Stimulated activated naive B cell treated with anti-CD40 and anti-IgM and Interleukin-4, amounts not matched to agents 10 μg/mL and 1 μg/mL and 100 μg/mL, for 72 hours (primary cell): ENCODE results near the gene TXNRD3.

Experiments used
- ATAC-seq, 2 donors: fragments of 150-1000 bp; cut with Tn5 transposase; replicated peaks; 2 replicates each; pipeline ENCODE4 v1.10.0; 2021; ENCODE audit warnings: moderate library complexity in 1 of 2
- DNase-seq: peaks from one replicate; pipeline ENCODE4 v3.0.0; 2021
- H3K27ac Mint-ChIP-seq: one replicate; pipeline ENCODE4 v1.8.0; 2022; ENCODE audit warnings: mild to moderate bottlenecking, mixed read lengths
- H3K27me3 Mint-ChIP-seq, 2 donors: one replicate each; pipeline ENCODE4 v1.8.0; 2022; ENCODE audit warnings: mixed read lengths in 2 of 2
- H3K36me3 Mint-ChIP-seq, 2 donors: one replicate each; pipeline ENCODE4 v1.8.0; 2022; ENCODE audit warnings: mixed read lengths in 2 of 2, mild to moderate bottlenecking in 1 of 2
- H3K4me1 Mint-ChIP-seq, 2 donors: one replicate each; pipeline ENCODE4 v1.8.0; 2022; ENCODE audit warnings: mixed read lengths in 2 of 2, mild to moderate bottlenecking in 1 of 2
- H3K4me3 Mint-ChIP-seq, 2 donors: one replicate each; pipeline ENCODE4 v1.8.0; 2022; ENCODE audit warnings: mild to moderate bottlenecking in 2 of 2, mixed read lengths in 2 of 2, moderate library complexity in 1 of 2
- H3K9me3 Mint-ChIP-seq, 2 donors: one replicate each; pipeline ENCODE4 v1.8.0; 2022; ENCODE audit warnings: mixed read lengths in 2 of 2, mild to moderate bottlenecking in 1 of 2

TXNRD3 gene

DNA sequence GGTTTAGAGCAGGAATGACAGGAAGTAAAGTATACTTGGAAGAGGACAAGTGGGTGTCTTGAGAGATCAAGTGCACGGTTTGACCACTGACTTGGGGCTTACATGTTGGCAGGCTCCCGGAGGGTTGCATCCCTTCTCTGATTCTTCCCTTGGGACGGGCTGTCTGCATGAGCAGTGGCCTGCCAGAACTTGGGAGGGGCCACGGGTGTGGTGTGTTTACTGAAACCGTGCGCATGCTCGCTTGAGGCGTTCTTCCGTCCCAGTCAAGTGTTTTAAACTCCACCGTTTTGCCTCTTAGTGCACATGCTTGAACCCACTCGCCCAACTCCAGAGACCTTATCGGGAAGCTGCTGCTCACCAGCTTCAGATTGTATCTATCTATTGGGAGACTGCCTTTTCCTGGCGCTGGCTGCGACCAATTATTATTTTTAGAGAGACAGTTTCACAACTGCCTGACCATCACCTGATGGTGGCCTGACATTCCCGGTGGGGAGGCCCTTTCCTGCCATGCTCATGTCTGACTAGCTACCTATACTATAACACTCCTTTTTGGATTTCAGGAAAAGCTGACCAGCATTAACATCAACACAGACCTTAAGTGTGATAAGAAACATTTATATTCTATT is 81.3 kb downstream of the TXNRD3 start:
- H3K9me3 Mint-ChIP-seq, result no peaks in the 10 kb centered on the region
- H3K27me3 Mint-ChIP-seq, result peaks cover 0 to 8% of the 10 kb centered on the region in 2 donors
- peaks cover 2 to 6% of the 10 kb centered on the region in 2 donors for H3K4me1 Mint-ChIP-seq
- no peak for DNase-seq
- H3K36me3 Mint-ChIP-seq, result no peaks in the 10 kb centered on the region
- no peak overlapping the region for H3K27ac Mint-ChIP-seq
- H3K4me3 Mint-ChIP-seq, result no peak overlapping the region
- no peak for ATAC-seq

DNA sequence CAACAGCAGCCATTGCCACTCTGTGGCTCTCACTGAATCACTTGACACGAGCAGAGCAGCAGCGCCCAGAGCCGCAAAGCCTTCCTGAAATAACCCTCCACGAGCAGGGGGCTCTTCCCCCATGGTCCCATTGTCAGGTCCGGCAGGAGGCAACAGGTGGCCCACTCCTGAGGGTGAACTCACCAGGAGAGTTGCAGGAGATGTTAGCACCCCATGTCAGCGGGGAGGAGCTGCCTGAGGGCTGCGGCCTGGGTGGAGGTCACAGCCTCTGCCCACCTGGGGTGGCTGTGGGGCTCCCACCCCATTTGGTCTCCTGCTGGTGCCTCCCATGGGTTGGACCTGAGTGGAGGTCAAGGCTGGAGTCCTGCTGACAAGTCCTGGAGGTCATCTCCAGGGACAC is 83.8 kb downstream of the TXNRD3 start:
- H3K36me3 Mint-ChIP-seq, result no peaks in the 10 kb centered on the region
- H3K27me3 Mint-ChIP-seq, result no peaks in the 10 kb centered on the region
- no peak overlapping the region for H3K27ac Mint-ChIP-seq
- DNase-seq (no peak), ATAC-seq (no peak)
- no peak overlapping the region for H3K4me3 Mint-ChIP-seq
- no peaks in the 10 kb centered on the region for H3K9me3 Mint-ChIP-seq
- no peaks in the 10 kb centered on the region for H3K4me1 Mint-ChIP-seq

GRCh38 chr3:126570103-126570541 is 84.8 kb downstream of the TXNRD3 start:
- ATAC-seq (no peak), DNase-seq (no peak)
- no peak overlapping the region for H3K27ac Mint-ChIP-seq
- H3K4me3 Mint-ChIP-seq, result no peak overlapping the region
- H3K9me3 Mint-ChIP-seq, result no peaks in the 10 kb centered on the region
- H3K36me3 Mint-ChIP-seq, result no peaks in the 10 kb centered on the region
- peaks cover 4 to 7% of the 10 kb centered on the region in 2 donors for H3K27me3 Mint-ChIP-seq
- no peaks in the 10 kb centered on the region for H3K4me1 Mint-ChIP-seq

DNA sequence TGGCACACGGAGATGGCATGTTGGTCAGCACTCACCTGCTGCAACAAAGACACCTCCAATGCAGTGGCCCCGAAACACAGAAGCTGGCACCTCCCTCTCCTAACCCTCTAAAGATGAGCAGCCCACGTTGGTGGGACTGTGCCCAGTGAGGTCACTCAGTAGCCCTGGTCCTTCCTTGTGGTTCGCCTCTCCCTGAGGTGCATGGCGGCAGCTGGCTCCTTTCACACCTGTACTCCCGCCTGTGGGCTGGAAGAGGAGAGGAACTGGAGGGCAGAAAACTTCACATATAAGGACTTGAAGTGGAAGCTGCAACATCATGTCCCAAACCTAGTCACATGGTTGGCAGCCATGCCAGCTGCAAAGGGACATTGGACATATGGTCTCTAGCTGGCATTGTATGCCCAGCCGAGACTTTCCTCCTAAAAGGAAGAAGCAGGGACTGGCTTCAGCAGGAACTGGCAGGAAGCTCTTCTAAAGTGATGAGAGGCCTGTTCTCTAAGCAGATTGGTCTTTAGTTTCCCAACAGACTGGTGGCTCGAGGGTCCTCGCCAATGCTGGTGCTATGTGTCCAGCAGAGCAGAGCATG is 85.4 kb downstream of the TXNRD3 start:
- H3K27ac Mint-ChIP-seq, result no peak overlapping the region
- H3K27me3 Mint-ChIP-seq, result peaks cover 4 to 9% of the 10 kb centered on the region in 2 donors
- no peaks in the 10 kb centered on the region for H3K4me1 Mint-ChIP-seq
- no peak overlapping the region for H3K4me3 Mint-ChIP-seq
- DNase-seq, result no peak
- H3K9me3 Mint-ChIP-seq, result no peaks in the 10 kb centered on the region
- no peaks in the 10 kb centered on the region for H3K36me3 Mint-ChIP-seq
- ATAC-seq, result no peak

GRCh38 chr3:126568776-126569342 is 86.1 kb downstream of the TXNRD3 start:
- DNase-seq (no peak), ATAC-seq (no peak)
- Mint-ChIP-seq H3K4me3 (no peak overlapping the region), H3K4me1 (no peaks in the 10 kb centered on the region), H3K27ac (no peak overlapping the region), H3K36me3 (no peaks in the 10 kb centered on the region), H3K9me3 (no peaks in the 10 kb centered on the region), H3K27me3 (peaks cover 4 to 9% of the 10 kb centered on the region in 2 donors)

- no peak overlapping the region for H3K4me3 Mint-ChIP-seq
- ATAC-seq, result no peak
- H3K27ac Mint-ChIP-seq, result no peak overlapping the region
- H3K4me1 Mint-ChIP-seq, result no peaks in the 10 kb centered on the region
- peaks cover under 1 to 6% of the 10 kb centered on the region in 2 donors for H3K9me3 Mint-ChIP-seq
- no peaks in the 10 kb centered on the region for H3K36me3 Mint-ChIP-seq
- no peak for DNase-seq
- H3K27me3 Mint-ChIP-seq, result peaks cover 4 to 15% of the 10 kb centered on the region in 2 donors
Observed at GRCh38 chr3:126567696-126568438, 87.1 kb downstream of the TXNRD3 start.

DNA sequence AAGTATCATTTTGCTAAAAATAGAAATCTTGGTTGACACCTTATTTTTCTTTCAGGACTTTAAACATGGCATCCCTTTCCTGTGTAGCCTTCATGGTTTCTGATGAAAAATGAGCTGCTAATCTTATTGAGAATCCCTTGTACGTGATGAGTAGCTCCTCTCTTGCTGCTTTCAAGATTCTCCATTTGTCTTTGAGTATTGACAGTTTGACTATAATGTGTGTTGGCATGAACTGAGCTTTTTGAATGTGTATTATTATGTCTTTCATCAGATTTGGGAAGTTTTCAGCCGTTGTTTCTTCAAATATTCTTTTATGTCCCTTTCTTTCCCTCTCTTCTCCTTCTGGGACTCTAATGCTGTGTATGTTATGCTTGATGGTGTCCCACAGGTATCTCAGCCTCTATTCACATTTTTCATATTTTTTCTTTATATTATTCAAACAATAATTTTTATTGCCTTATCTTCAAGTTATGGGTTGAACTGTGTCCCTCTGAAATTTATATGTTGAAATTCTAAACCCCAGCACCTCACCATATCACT is 92.1 kb downstream of the TXNRD3 start:
- Mint-ChIP-seq H3K4me1 (no peaks in the 10 kb centered on the region), H3K27me3 (peaks cover 4 to 23% of the 10 kb centered on the region in 2 donors), H3K27ac (no peak overlapping the region), H3K4me3 (no peak overlapping the region), H3K36me3 (no peaks in the 10 kb centered on the region), H3K9me3 (peaks cover 7 to 16% of the 10 kb centered on the region in 2 donors)
- DNase-seq (no peak), ATAC-seq (no peak)

DNA sequence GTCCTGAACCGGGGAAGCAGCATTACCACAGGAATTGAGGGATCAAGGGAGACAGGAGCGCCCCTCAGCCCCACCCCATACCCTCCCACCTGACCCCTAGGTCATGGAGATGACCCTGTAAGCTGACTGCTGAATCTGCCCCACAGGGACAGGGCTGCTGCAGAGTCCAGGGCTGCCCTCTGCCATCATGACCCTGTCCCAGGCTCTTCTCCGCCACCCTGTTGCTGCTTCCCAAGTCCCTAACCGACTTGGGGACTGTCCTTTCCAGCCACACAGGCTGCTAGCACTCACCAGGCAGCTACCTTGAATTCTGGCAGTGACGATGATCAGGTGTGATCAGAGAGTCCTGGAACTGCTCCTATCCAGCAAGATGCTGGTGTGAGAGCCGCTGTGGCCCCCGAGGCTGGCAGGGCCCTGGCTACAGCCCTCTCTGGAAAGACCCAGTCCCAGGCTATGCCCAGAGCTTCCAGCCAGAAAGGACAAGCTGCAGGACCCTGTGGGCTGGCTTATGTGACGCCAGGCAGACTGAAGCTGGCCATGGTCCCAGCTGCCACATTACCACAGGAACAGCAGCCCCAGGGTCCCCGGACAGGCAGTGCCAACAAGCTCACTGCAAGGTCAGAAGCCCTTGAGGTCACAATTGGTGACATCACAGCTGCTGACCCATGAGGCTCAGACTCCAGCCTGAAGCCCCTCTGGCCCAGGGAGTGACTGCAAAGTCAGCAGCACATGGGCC is 96.4 kb downstream of the TXNRD3 start, which contains the start of gene C3orf22:
TSS of gene C3orf22 (minus strand) at position 597 of the 736 bp plus-strand sequence. CDS start 5,542 bp downstream, outside the sequence.
- no peak for DNase-seq
- H3K36me3 Mint-ChIP-seq, result no peaks in the 10 kb centered on the region
- no peak for ATAC-seq
- peaks cover 0 to 15% of the 10 kb centered on the region in 2 donors for H3K27me3 Mint-ChIP-seq
- H3K27ac Mint-ChIP-seq, result no peak within 1 kb of the TSS
- no peak within 1 kb of the TSS for H3K4me3 Mint-ChIP-seq
- H3K4me1 Mint-ChIP-seq, result no peaks in the 10 kb centered on the region
- peaks cover 7 to 16% of the 10 kb centered on the region in 2 donors for H3K9me3 Mint-ChIP-seq

- Mint-ChIP-seq H3K27ac (no peak overlapping the region), H3K4me3 (no peak overlapping the region), H3K36me3 (no peaks in the 10 kb centered on the region), H3K27me3 (peaks cover 0 to 7% of the 10 kb centered on the region in 2 donors), H3K4me1 (no peaks in the 10 kb centered on the region), H3K9me3 (peaks cover 5 to 9% of the 10 kb centered on the region in 2 donors)
- no peak for DNase-seq
- no peak for ATAC-seq
Observed at GRCh38 chr3:126557761-126558160, 97.2 kb downstream of the TXNRD3 start.

- Mint-ChIP-seq H3K4me1 (no peaks in the 10 kb centered on the region), H3K36me3 (no peaks in the 10 kb centered on the region), H3K27ac (no peak overlapping the region), H3K27me3 (peaks cover 0 to 5% of the 10 kb centered on the region in 2 donors), H3K9me3 (peaks cover 2 to 8% of the 10 kb centered on the region in 2 donors), H3K4me3 (no peak overlapping the region)
- ATAC-seq (no peak), DNase-seq (no peak)
Observed at GRCh38 chr3:126557415-126557745, 97.5 kb downstream of the TXNRD3 start.
